Epithelial cell of proximal tubule (primary cell): ENCODE data around the gene ARRDC3. TPM values are rescaled to one million over a fixed set of nuclear protein-coding genes. Genes with fewer than 3 reads are reported as not detected.

Experiments
- DNase-seq: peaks from one replicate; pipeline ENCODE4 v3.0.0-alpha.2; 2011; ENCODE audit warnings: low read depth
- H3K4me3 ChIP-seq: 2 replicates; pipeline ENCODE4 v1.5.1; 2011; ENCODE audit warnings: low read depth, mild to moderate bottlenecking, low read length
- total RNA-seq: library from RNA; depleted of rRNA; stranded (reverse); fragments of >200 nt; gene quantifications from 2 replicates; pipeline ENCODE4 v1.2.3, GENCODE V29; 2015
- TF ChIP-seq, protein P1 (sequence below): conservative IDR thresholded peaks from 2 replicates; pipeline ENCODE4 v1.5.1; 2012; ENCODE audit warnings: low read depth, mild to moderate bottlenecking, low read length

Gene ARRDC3
- total RNA-seq: 21.5 and 34.2 TPM in 2 replicates

DNA sequence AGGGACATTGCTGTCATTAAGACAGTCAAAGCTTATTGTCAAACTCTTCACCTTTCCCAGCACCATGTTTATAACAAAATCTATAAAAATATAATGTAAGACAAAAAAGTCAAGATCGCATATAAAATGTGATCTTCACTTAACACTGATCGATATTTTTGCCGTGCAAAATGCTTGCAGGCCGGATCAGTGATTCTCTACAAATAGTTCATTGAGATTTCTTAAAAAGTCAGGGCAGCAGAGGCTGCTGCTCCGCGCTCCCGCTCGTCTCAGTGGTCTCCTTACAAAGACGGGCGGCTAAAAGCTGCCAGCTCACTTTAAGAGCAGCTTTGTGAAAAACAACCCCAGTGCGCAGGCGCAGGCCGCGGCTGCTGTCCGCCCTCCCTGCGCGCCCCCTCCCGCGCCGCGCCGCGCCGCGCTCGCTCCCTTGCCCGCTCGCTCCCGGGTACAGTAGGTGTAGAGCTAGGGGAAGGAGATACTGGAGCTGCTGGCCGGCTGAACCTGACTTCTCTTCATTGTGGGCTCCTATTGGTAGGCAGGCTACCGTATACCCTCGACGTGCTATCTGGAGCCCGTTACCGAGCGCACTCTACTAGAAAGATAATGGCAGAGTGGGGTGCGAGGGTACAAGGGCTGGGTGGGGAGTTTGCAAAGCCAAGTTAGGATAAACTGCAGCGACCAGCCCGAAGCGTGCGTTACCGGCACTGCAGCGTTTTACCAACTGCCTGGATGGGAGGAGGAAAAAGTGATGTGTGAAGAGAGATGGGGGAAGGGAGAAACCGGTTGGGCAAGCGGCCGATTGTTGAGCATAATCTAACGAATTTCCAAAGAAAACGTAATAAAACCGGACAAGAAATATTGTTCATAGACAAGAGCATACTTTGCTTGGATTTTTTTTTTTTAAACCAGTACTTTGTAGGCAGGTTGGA, at the start of gene ARRDC3:
Gene ARRDC3, minus strand, starts transcription at position 291 of the 929 bp plus-strand sequence. Its CDS starts 225 bp downstream, at position 66.
- no peak for DNase-seq
- peak within 1 kb of the TSS; percentile 90 for H3K4me3 ChIP-seq
- TF ChIP-seq, protein P1, sequence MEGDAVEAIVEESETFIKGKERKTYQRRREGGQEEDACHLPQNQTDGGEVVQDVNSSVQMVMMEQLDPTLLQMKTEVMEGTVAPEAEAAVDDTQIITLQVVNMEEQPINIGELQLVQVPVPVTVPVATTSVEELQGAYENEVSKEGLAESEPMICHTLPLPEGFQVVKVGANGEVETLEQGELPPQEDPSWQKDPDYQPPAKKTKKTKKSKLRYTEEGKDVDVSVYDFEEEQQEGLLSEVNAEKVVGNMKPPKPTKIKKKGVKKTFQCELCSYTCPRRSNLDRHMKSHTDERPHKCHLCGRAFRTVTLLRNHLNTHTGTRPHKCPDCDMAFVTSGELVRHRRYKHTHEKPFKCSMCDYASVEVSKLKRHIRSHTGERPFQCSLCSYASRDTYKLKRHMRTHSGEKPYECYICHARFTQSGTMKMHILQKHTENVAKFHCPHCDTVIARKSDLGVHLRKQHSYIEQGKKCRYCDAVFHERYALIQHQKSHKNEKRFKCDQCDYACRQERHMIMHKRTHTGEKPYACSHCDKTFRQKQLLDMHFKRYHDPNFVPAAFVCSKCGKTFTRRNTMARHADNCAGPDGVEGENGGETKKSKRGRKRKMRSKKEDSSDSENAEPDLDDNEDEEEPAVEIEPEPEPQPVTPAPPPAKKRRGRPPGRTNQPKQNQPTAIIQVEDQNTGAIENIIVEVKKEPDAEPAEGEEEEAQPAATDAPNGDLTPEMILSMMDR: no peak

DNA sequence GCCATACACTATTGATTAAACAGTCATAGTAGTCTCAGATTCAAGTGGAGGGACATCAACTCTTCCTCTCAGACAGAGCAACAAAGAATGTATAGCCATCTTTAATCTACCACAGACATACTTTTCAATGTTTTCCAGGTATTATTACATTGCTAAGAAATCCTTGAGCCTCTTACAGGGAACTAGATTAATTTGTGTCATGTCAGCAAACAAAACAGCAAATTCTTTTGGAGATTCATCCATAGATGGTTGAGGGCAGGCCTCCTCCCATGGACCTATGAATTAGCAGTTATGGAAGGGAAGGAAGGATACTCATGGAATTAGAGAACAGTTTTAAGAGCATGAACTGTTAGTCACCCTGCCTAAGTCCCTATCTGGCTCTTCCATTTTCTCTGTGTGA, 47.8 kb upstream of the ARRDC3 start:
- TF ChIP-seq, protein P1: no peak

GRCh38 chr5:91424638-91425436, 41.7 kb upstream of the ARRDC3 start:
- H3K4me3 ChIP-seq: no peak overlapping the region
- TF ChIP-seq, protein P1: no peak
- no peak for DNase-seq

More for the DNA sequence above, 47.8 kb upstream of the ARRDC3 start:
- no peak for DNase-seq
- H3K4me3 ChIP-seq: no peak overlapping the region

- DNase-seq: no peak
- H3K4me3 ChIP-seq: no peak overlapping the region
- TF ChIP-seq, protein P1: no peak
Observed at GRCh38 chr5:91423871-91424270, 40.8 kb upstream of the ARRDC3 start.

GRCh38 chr5:91420879-91421278, 37.8 kb upstream of the ARRDC3 start:
- DNase-seq: no peak
- TF ChIP-seq, protein P1: no peak
- no peak overlapping the region for H3K4me3 ChIP-seq

DNA sequence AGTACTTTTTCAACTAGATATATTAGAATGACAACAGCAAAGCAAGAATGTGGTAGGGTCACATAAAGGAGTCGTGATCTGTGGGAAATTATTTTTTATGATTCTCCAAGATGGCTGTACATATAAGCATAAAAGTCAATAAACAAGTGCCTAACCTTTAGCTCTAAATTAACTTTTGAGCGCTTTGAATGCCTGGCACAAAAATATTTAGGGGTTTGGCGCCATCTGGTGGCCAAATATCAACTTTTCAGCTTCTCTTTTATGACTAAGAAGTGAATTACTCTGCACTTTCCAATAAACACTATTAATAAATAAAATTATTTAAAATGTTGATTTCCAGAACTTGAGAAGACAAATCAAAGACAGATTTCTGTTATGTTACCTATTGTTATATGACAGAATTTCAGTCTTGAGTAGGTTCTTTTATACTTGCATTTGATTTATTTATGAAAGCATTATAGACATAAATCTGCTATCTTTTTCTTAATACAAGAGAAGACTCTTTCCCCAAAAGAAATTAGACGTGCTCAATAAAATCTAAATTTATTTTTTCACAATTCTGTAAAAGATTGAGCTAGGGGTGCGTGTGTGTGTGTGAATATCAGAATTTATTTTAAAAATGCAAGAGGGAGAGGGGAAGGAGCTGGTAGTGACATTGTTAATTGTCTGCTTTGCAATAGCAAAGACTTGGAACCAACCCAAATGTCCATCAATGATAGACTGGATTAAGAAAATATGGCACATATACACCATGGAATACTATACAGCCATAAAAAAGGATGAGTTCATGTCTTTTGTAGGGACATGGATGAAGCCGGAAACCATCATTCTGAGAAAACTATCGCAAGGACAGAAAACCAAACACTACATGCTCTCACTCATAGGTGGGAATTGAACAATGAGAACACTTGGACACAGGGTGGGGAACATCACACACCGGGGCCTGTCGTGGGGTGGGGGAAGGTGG, 36.7 kb upstream of the ARRDC3 start:
- no peak overlapping the region for H3K4me3 ChIP-seq
- TF ChIP-seq, protein P1: peak; percentile 71
- DNase-seq: no peak
